GM12891 (cell line): ENCODE results near the gene STH.

Source experiments
- PAX5 ChIP-seq: IDR thresholded peaks from 2 replicates; pipeline ENCODE4 v1.6.1; 2011; ENCODE audit warnings: low read length, moderate library complexity, mild to moderate bottlenecking; ENCODE audit not compliant: insufficient read depth, severe bottlenecking
- POLR2A ChIP-seq: IDR thresholded peaks from 2 replicates; pipeline ENCODE4 v1.6.1; 2011; ENCODE audit warnings: low read depth, low read length, control low read depth
- TAF1 ChIP-seq: IDR thresholded peaks from 2 replicates; pipeline ENCODE4 v1.6.1; 2011; ENCODE audit warnings: low read depth, low read length, control low read depth

DNA sequence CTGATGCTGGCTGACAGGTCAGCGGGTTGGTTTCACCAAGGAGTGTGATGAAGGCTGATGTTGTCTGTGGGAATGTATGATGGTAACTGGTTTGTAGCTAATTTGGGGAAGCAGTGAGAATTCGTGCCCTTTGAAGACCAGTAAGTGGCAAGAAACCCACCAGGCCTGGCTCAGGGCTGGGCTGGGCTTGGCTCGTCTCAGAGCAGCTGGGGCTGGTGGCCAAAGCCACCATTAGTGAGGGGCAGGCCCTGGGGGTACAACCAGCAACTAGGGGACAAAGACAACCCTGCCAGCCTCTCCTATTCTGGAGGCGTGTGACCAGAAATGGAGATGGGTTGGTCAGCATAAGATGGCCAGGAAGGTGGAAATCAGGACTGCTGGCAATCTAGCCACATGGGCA, 13.0 kb upstream of the STH start:
- TF ChIP-seq TAF1, result no peak
- no peak for TF ChIP-seq POLR2A
- no peak for TF ChIP-seq PAX5
